Measurements from ENCODE around the gene CYB561. TPM values are rescaled to one million over a fixed set of nuclear protein-coding genes. Genes with fewer than 3 reads are reported as not detected.

CYB561 gene
- total RNA-seq, 1 donor from 2014 or later, result 24.5 TPM

DNA sequence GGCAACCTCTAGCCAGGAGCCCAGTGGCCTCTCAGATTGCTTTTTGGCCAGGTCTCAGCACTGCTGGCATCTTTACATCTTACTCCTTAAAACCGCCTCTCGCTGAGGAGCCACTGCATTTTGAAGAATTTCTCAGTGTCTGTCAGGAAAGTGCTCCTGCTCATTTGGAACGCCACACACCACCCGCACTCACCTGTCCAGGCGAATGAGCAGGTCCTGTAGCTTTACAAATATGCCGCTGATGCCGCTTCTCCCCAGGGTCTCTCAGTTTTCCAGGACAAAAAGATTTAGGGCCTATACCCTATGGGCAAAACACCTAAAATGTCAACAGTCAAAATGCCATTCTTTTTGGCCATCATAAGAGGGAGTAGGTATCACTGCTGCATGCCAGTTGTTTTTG, 22.1 kb downstream of the CYB561 start:
- Histone ChIP-seq H3K36me3 (ENCODE audit: control insufficient read depth, insufficient read depth, low read length) (peaks cover 24% of the 10 kb centered on the region), H3K27me3 (ENCODE audit: control insufficient read depth, insufficient read depth, low read length) (no peaks in the 10 kb centered on the region), H3K4me3 (ENCODE audit: low read depth, low read length) (no peak overlapping the region)
- TF ChIP-seq, protein P1, sequence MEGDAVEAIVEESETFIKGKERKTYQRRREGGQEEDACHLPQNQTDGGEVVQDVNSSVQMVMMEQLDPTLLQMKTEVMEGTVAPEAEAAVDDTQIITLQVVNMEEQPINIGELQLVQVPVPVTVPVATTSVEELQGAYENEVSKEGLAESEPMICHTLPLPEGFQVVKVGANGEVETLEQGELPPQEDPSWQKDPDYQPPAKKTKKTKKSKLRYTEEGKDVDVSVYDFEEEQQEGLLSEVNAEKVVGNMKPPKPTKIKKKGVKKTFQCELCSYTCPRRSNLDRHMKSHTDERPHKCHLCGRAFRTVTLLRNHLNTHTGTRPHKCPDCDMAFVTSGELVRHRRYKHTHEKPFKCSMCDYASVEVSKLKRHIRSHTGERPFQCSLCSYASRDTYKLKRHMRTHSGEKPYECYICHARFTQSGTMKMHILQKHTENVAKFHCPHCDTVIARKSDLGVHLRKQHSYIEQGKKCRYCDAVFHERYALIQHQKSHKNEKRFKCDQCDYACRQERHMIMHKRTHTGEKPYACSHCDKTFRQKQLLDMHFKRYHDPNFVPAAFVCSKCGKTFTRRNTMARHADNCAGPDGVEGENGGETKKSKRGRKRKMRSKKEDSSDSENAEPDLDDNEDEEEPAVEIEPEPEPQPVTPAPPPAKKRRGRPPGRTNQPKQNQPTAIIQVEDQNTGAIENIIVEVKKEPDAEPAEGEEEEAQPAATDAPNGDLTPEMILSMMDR (IDR thresholded peaks at IDR 0.05; ENCODE audit: insufficient read depth, low read length, severe bottlenecking), result no peak
- DNase-seq (ENCODE audit: low read depth) (no peak), FAIRE-seq (no peak)

DNA sequence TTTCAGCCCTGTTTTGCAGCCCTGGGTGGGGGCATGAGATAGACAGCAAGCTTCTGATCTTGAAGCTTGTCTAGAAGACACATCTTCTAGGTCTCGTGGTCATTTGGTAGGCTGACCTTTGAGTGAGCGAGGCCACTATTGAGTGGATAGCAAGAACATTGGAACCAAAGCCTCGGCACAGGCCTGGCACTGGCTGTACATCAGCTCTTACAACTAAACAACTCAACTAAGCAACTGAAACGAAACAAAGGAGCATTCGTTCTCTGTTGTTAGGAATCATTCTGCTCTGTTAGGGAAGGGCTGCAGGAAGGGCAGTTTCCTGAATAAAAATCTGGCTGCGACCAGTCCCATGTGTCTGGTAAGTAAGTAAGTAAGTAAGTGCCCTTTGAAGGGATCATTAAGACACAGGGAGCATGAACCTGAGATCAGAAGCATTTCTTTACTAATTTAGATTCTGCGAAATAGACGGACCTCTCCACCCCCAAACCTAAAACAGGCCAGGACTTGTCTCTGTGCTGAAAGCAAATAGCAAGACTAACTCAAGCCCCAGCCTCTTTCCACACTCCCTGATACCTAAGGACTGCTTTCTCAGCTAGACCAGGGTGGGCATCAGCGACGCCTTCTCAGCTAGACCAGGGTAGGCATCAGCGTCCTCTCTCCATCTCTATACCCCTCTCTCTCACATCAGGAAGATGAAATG, 22.7 kb downstream of the CYB561 start:
- H3K27me3 ChIP-seq (ENCODE audit: control insufficient read depth, insufficient read depth, low read length), result no peaks in the 10 kb centered on the region
- TF ChIP-seq, protein P1 (IDR thresholded peaks at IDR 0.05; ENCODE audit: insufficient read depth, low read length, severe bottlenecking), result no peak
- FAIRE-seq (no peak), DNase-seq (ENCODE audit: low read depth) (peak; percentile 39)
- H3K4me3 ChIP-seq (ENCODE audit: low read depth, low read length), result no peak overlapping the region
- H3K36me3 ChIP-seq (ENCODE audit: control insufficient read depth, insufficient read depth, low read length), result peaks cover 25% of the 10 kb centered on the region

DNA sequence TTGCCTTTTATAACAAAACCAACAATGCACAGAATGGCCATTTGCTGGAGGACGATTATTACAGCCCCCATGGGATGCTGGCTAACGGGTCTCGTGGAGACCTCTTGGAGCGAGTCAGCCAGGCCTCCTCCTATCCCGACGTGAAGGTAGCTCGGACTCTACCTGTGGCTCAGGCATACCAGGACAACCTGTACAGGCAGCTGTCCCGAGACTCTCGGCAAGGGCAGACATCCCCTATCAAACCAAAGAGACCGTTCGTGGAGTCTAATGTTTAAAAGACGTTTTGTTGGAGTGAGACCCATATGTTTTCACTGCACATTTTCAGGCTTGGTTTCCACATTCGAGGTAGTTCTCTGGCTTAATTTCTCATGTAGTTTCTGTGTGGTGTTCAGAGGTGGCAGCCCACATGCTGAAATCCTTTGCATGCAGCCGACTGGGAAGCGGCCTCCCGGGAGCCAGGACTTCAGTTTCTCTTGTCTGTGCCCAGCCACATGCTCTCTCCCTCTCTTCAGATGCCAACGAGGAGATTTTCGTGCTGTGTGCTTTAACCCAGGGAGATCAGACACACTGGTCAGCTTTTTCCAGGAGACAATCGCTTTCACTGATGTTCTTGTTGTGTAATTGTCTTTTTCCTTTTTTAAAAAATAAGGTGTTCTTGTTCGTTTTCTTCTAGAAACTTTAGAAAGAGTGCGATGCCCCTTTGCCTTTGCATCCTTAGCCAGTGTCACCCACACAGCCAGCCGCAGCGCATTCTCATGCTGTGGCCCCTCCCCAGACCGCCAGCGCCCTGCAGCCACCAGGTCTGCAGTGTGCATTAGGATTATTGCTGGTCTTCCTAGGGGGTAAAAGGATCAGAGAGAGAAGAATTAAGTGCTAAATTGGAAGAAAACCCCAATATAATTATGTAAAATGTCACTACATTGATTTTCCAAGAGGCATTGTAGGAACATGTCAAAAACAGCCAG, 24.1 kb downstream of the CYB561 start:
- Histone ChIP-seq H3K36me3 (ENCODE audit: control insufficient read depth, insufficient read depth, low read length) (peaks cover 28% of the 10 kb centered on the region), H3K27me3 (ENCODE audit: control insufficient read depth, insufficient read depth, low read length) (no peaks in the 10 kb centered on the region), H3K4me3 (ENCODE audit: low read depth, low read length) (no peak overlapping the region)
- TF ChIP-seq, protein P1 (IDR thresholded peaks at IDR 0.05; ENCODE audit: insufficient read depth, low read length, severe bottlenecking), result no peak
- DNase-seq (ENCODE audit: low read depth) (no peak), FAIRE-seq (no peak)

DNA sequence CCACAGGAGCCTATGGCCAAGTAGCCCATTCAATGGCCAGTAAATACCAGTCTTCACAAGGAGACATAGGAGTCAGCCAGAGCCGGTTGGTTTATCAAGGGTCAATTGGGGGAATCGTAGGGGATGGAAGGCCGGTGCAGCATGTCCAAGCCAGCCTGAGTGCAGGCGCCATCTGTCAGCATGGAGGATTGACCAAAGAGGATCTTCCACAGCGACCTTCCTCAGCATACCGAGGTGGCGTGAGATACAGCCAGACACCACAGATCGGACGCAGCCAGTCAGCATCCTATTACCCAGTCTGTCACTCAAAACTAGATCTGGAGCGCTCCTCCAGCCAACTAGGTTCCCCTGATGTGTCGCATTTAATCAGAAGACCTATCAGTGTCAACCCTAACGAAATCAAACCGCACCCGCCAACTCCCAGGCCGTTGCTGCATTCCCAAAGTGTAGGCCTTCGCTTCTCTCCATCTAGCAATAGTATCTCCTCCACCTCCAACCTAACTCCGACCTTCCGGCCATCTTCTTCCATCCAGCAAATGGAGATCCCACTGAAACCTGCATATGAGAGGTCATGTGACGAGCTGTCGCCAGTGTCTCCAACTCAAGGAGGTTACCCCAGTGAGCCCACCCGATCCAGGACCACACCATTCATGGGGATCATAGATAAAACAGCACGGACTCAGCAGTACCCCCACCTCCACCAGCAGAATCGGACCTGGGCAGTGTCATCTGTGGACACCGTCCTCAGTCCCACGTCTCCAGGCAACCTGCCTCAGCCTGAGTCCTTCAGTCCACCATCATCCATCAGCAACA, 25.0 kb downstream of the CYB561 start:
- Histone ChIP-seq H3K4me3 (ENCODE audit: low read depth, low read length) (no peak overlapping the region), H3K36me3 (ENCODE audit: control insufficient read depth, insufficient read depth, low read length) (peaks cover 34% of the 10 kb centered on the region), H3K27me3 (ENCODE audit: control insufficient read depth, insufficient read depth, low read length) (no peaks in the 10 kb centered on the region)
- TF ChIP-seq, protein P1 (IDR thresholded peaks at IDR 0.05; ENCODE audit: insufficient read depth, low read length, severe bottlenecking), result no peak
- no peak for DNase-seq (ENCODE audit: low read depth)
- peak; percentile 28 for FAIRE-seq

DNA sequence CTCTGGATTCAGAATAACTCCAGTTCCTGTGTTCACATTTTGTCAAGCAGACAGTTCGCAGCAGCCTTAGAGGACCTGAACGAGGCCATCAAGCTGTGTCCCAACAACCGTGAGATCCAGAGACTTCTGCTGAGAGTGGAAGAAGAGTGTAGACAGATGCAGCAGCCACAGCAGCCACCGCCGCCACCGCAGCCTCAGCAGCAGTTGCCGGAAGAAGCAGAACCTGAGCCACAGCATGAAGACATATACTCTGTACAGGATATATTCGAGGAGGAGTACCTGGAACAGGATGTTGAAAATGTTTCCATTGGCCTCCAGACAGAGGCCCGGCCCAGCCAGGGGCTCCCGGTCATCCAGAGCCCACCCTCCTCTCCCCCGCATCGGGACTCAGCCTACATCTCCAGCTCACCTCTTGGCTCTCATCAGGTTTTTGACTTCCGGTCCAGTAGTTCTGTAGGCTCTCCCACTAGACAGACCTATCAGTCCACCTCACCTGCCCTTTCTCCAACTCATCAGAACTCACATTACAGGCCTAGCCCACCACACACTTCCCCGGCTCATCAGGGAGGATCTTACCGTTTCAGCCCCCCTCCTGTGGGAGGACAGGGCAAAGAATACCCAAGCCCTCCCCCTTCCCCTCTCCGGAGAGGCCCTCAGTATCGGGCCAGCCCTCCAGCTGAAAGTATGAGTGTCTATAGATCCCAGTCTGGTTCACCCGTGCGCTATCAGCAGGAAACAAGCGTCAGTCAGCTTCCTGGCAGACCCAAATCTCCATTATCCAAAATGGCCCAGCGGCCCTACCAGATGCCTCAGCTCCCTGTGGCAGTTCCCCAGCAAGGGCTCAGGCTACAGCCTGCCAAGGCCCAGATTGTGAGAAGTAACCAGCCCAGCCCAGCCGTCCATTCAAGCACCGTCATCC, 25.9 kb downstream of the CYB561 start:
- TF ChIP-seq, protein P1 (IDR thresholded peaks at IDR 0.05; ENCODE audit: insufficient read depth, low read length, severe bottlenecking), result no peak
- H3K27me3 ChIP-seq (ENCODE audit: control insufficient read depth, insufficient read depth, low read length), result no peaks in the 10 kb centered on the region
- no peak overlapping the region for H3K4me3 ChIP-seq (ENCODE audit: low read depth, low read length)
- no peak for FAIRE-seq
- peaks cover 38% of the 10 kb centered on the region for H3K36me3 ChIP-seq (ENCODE audit: control insufficient read depth, insufficient read depth, low read length)
- DNase-seq (ENCODE audit: low read depth), result no peak

All from bronchial epithelial cell (primary cell).